K562 (cell line): ENCODE results near the gene ZNF267. TPM values are rescaled to one million over a fixed set of nuclear protein-coding genes. Genes with fewer than 3 reads are reported as not detected.
A peak's percentile ranks its signal among the peaks of the same experiment; 100 is the strongest.

Experiments
- ATAC-seq: fragments of 200-7000 bp; cut with Tn5 transposase; 3 replicates; pipeline ENCODE4 v1.9.1; 2020; ENCODE audit warnings: moderate library complexity
- BruUV-seq: library from RNA; stranded (reverse); fragments of 400-500 nt; replicated peaks from 2 replicates; lab custom pipeline; 2021; lab: Mats Ljungman, UMichigan
- CTCF ChIA-PET: fragments of 300-600 bp; formaldehyde crosslinking; extraction: SDS; loops from one replicate; lab custom pipeline; 2021; ENCODE audit warnings: low intra/inter-chr PET ratio; lab: Yijun Ruan, JAX
- POLR2A ChIA-PET: fragments of 300-600, 350-650 bp; sonication (Branson Sonifier 250); formaldehyde crosslinking; extraction: SDS; loops from one replicate; lab custom pipeline; 2021; ENCODE audit warnings: antibody characterized with exemption, inconsistent platforms; lab: Yijun Ruan, JAX
- DNase-seq, 4 experiments: peaks; one replicate each; pipeline versions ENCODE4 v3.0.0 to v3.0.0-alpha.2; 2011 to 2018; ENCODE audit warnings: low spot score in 3 of 4, mixed read lengths in 3 of 4; ENCODE audit errors: extremely low read depth in 1 of 4
- FAIRE-seq: peaks from 2 replicates; lab custom pipeline; 2011; peaks lifted over from hg19 to GRCh38; lab: Jason Lieb, UNC
- H2AFZ ChIP-seq: 2 replicates; pipeline ENCODE4 v1.6.0; 2011; ENCODE audit warnings: low read depth, low read length, control low read depth, inconsistent platforms
- H3K27ac ChIP-seq: fragments of 200-600 bp; 3 replicates; pipeline ENCODE4 v1.8.0; 2011; ENCODE audit warnings: low read depth, mild to moderate bottlenecking, control low read depth, inconsistent platforms, low read length, moderate library complexity, mixed read lengths; ENCODE audit errors: extremely low read depth
- H3K27me3 ChIP-seq, 2 experiments: fragments of 300-600 bp in 1 of 2; 2 replicates in 1 of 2; 3 replicates in 1 of 2; pipeline versions ENCODE4 v1.6.0 to v1.8.0; 2011; ENCODE audit warnings: inconsistent platforms in 2 of 2, low read length in 2 of 2, mild to moderate bottlenecking in 1 of 2, mixed read lengths in 1 of 2, moderate library complexity in 1 of 2; ENCODE audit not compliant: control insufficient read depth in 2 of 2, insufficient read depth in 2 of 2
- H3K36me3 ChIP-seq: fragments of 300-600 bp; 3 replicates; pipeline ENCODE4 v1.8.0; 2011; ENCODE audit warnings: mild to moderate bottlenecking, low read length, inconsistent platforms; ENCODE audit not compliant: control insufficient read depth, insufficient read depth
- H3K4me1 ChIP-seq, 2 experiments: fragments of 200-600 bp in 1 of 2; replicated peaks in 1 of 2; 2 replicates in 1 of 2; 3 replicates in 1 of 2; pipeline versions ENCODE4 v1.5.1 to v1.8.0; 2011; ENCODE audit warnings: inconsistent platforms in 2 of 2, low read length in 2 of 2, mild to moderate bottlenecking in 1 of 2, mixed read lengths in 1 of 2, moderate library complexity in 1 of 2; ENCODE audit not compliant: control insufficient read depth in 2 of 2, insufficient read depth in 2 of 2
- H3K4me2 ChIP-seq: 2 replicates; pipeline ENCODE4 v1.6.1; 2011; ENCODE audit warnings: low read length, control low read depth, inconsistent platforms, mixed read lengths; ENCODE audit not compliant: insufficient read depth
- H3K4me3 ChIP-seq: fragments of 200-600 bp; sonication (generic), shearing (Covaris generic); 2 replicates; pipeline ENCODE4 v1.5.1; 2016; ENCODE audit warnings: control low read depth, inconsistent platforms
- H3K79me2 ChIP-seq: fragments of 200-600 bp; 3 replicates; pipeline ENCODE4 v1.8.0; 2011; ENCODE audit warnings: low read length, inconsistent platforms; ENCODE audit not compliant: control insufficient read depth, insufficient read depth
- H3K9ac ChIP-seq, 2 experiments: 2 replicates each; pipeline versions ENCODE4 v1.6.0 to v1.6.1; 2011; ENCODE audit warnings: low read depth in 2 of 2, low read length in 2 of 2, control low read depth in 1 of 2, inconsistent platforms in 1 of 2, mild to moderate bottlenecking in 1 of 2, mixed read lengths in 1 of 2; ENCODE audit not compliant: insufficient read depth in 1 of 2
- H3K9me1 ChIP-seq: one replicate; pipeline ENCODE4 v1.6.0; 2011; ENCODE audit warnings: inconsistent platforms, mild to moderate bottlenecking, low read length, moderate library complexity; ENCODE audit not compliant: control insufficient read depth, insufficient read depth
- H3K9me3 ChIP-seq: replicated peaks from 2 replicates; pipeline ENCODE4 v1.5.1; 2011; ENCODE audit warnings: low read depth, low read length, inconsistent platforms; ENCODE audit not compliant: control insufficient read depth, insufficient read depth
- H4K20me1 ChIP-seq: replicated peaks from 2 replicates; pipeline ENCODE4 v1.6.1; 2011; ENCODE audit warnings: low read length, inconsistent platforms, mixed read lengths; ENCODE audit not compliant: control insufficient read depth, insufficient read depth
- ATF4 ChIP-seq: fragments of 450-650 bp; formaldehyde crosslinking; IDR thresholded peaks from 2 replicates; pipeline ENCODE4 v1.4.0; 2022; ENCODE audit warnings: mild to moderate bottlenecking, moderate library complexity
- ATF7 ChIP-seq: fragments of 450-650 bp; IDR thresholded peaks from 2 replicates; pipeline ENCODE4 v1.7.1; 2014; ENCODE audit warnings: mild to moderate bottlenecking, moderate library complexity
- BHLHE40 ChIP-seq: IDR thresholded peaks from 2 replicates; pipeline ENCODE4 v1.6.1; 2011; ENCODE audit warnings: low read length, improper control_type of control experiment
- FOSL1 ChIP-seq: fragments of 200-800 bp; sonication (Bioruptor generic); conservative IDR thresholded peaks from 2 replicates; pipeline ENCODE4 v1.6.1; 2016; ENCODE audit warnings: missing genetic modification characterization, missing compliant biosample characterization
- MEIS2 ChIP-seq: fragments of 450-650 bp; IDR thresholded peaks from 2 replicates; pipeline ENCODE4 v1.6.1; 2014; ENCODE audit warnings: mild to moderate bottlenecking; ENCODE audit not compliant: partially characterized antibody
- PKNOX1 ChIP-seq: fragments of 450-650 bp; IDR thresholded peaks from 2 replicates; pipeline ENCODE4 v1.6.1; 2016
- PRMT5 ChIP-seq: sonication (generic); formaldehyde crosslinking; IDR thresholded peaks from 2 replicates; pipeline ENCODE4 v1.5.0; 2020; ENCODE audit warnings: missing genetic modification reagents
- RAD51 ChIP-seq: fragments of 450-650 bp; IDR thresholded peaks from 2 replicates; pipeline ENCODE4 v1.7.1; 2016; ENCODE audit warnings: low read depth, mild to moderate bottlenecking, borderline replicate concordance
- RBM34 ChIP-seq: fragments of 200-400 bp; formaldehyde crosslinking; IDR thresholded peaks from 2 replicates; pipeline ENCODE4 v1.6.1; 2018; ENCODE audit warnings: low read length, borderline replicate concordance; ENCODE audit not compliant: insufficient read depth
- TBP ChIP-seq: optimal IDR thresholded peaks from 2 replicates; pipeline ENCODE3; 2011; ENCODE audit warnings: low read depth, low read length, improper control_type of control experiment
- TCF7L2 ChIP-seq: fragments of 150-350 bp; IDR thresholded peaks from 2 replicates; pipeline ENCODE4 v1.6.1; 2016; ENCODE audit warnings: low read depth, mild to moderate bottlenecking, low read length, moderate library complexity
- ZBED1 ChIP-seq: IDR thresholded peaks from 2 replicates; pipeline ENCODE4 v1.6.1; 2014
- ZBTB49 ChIP-seq: sonication (generic); formaldehyde crosslinking; IDR thresholded peaks from 2 replicates; pipeline ENCODE4 v1.8.0; 2022; ENCODE audit warnings: missing genetic modification reagents, mild to moderate bottlenecking, borderline replicate concordance
- ZC3H11A ChIP-seq: IDR thresholded peaks from 2 replicates; pipeline ENCODE4 v1.6.1; 2012; ENCODE audit warnings: low read depth, low read length, improper control_type of control experiment
- ZKSCAN1 ChIP-seq: fragments of 150-350 bp; IDR thresholded peaks from 2 replicates; pipeline ENCODE4 v1.6.1; 2016; ENCODE audit warnings: low read depth, low read length
- ZNF174 ChIP-seq: fragments of 250-450 bp; sonication (Bioruptor Pico); IDR thresholded peaks from 2 replicates; pipeline ENCODE4 v1.4.0; 2020; ENCODE audit warnings: mild to moderate bottlenecking
- ZNF239 ChIP-seq: fragments of 250-450 bp; sonication (Bioruptor Pico); IDR thresholded peaks from 2 replicates; pipeline ENCODE4 v1.4.0; 2020; ENCODE audit warnings: mild to moderate bottlenecking
- ZNF3 ChIP-seq: fragments of 250-450 bp; sonication (Bioruptor Pico); IDR thresholded peaks from 2 replicates; pipeline ENCODE4 v1.5.0; 2021; ENCODE audit warnings: mild to moderate bottlenecking, moderate library complexity
- ZNF311 ChIP-seq: fragments of 250-450 bp; sonication (Bioruptor Pico); IDR thresholded peaks from 2 replicates; pipeline ENCODE4 v1.4.0; 2020; ENCODE audit warnings: mild to moderate bottlenecking, moderate library complexity
- WGBS: fragments of 100-300 bp; shearing (Covaris generic); methylation state at CpG from one replicate; pipeline ENCODE4 v1.1.6; 2016; ENCODE audit warnings: low coverage, mixed read lengths; ENCODE audit not compliant: insufficient coverage; ENCODE audit errors: missing lambda C conversion rate; 5-methylcytosine and 5-hydroxymethylcytosine counted together
- in situ Hi-C: fragments of 300-500 bp; cut with MboI; formaldehyde crosslinking; loops from 4 replicates; pipeline ENCODE4 v1.15.0; 2018; ENCODE audit warnings: inconsistent platforms, mixed read lengths
- intact Hi-C: fragments of 100-400 bp; cut with micrococcal nuclease; formaldehyde crosslinking; loops from 2 replicates; pipeline ENCODE4 v1.14.2; 2022
- polyA plus RNA-seq, 8 experiments: library from polyadenylated mRNA; depleted of rRNA in 4 of 8; stranded (reverse) in 5 of 8; unstranded in 3 of 8; fragments of >200 nt; fragmentation: Nextera tagmentation in 2 of 8; fragmentation: Illumina TruSeq in 1 of 8; extraction: Ambion mirVana in 2 of 8; extraction: Trizol in 1 of 8; gene quantifications; 2 replicates each; pipeline versions ENCODE4 v1.2.1 to v1.2.3, GENCODE V29; 2011 to 2014; ENCODE audit warnings: inconsistent platforms in 1 of 8, missing spikeins in 1 of 8
- total RNA-seq, 7 experiments: library from RNA; depleted of rRNA in 6 of 7; stranded (reverse); fragments of >200 nt in 6 of 7; fragmentation: Illumina TruSeq in 2 of 7; extraction: Trizol in 2 of 7; gene quantifications; 2 replicates each; pipeline versions ENCODE4 v1.2.1 to v1.2.3, GENCODE V29; 2011 to 2021; ENCODE audit warnings: low replicate concordance in 1 of 7

Gene ZNF267
- total and polyA plus RNA-seq, 9 of the 15 experiments (the other 6 are each of a cell fraction or from before 2014, with no cell fraction given) = 14.6 to 38.8 (median 21.5) TPM

GRCh38 chr16:31869511-31870201, 4.0 kb upstream of the ZNF267 start:
- H4K20me1 ChIP-seq = no peaks in the 10 kb centered on the region
- ChIA-PET CTCF (interaction anchor here (0.6 to 1.9 kb wide), 2 partner anchors 28 to 884 kb away, joined by 3 to 7 read pairs; partner anchors contain the start of gene HSD3B7), POLR2A (interaction anchor here (0.6 kb wide), 1 partner anchor 726 kb away, joined by 3 read pairs; no protein-coding TSS in a partner anchor)
- 0 out of 2 replicates have a peak, but pooled peaks cover 2% of the 10 kb centered on the region for H3K9me3 ChIP-seq
- no peak overlapping the region for H3K27ac ChIP-seq
- peaks cover 11% of the 10 kb centered on the region for H3K79me2 ChIP-seq
- H3K4me1 ChIP-seq = no peaks in the 10 kb centered on the region; a peak in 5 of 5 replicates
- no TSS peak for BruUV-seq
- no peak overlapping the region for H3K4me3 ChIP-seq
- 0 out of 4 replicates have a peak overlapping the region, but pooled peaks of 1 of the 2 experiments have one; percentile 43 for H3K9ac ChIP-seq
- no peaks in the 10 kb centered on the region for H3K36me3 ChIP-seq
- in situ Hi-C loops (loop anchor here (25.0 kb wide), 1 partner anchor 907 kb away; the partner anchor contains the start of gene SETD1A), intact Hi-C loops (loop anchor here (5.0 to 10.0 kb wide), 5 partner anchors 157 to 665 kb away; partner anchors contain the start of genes ARMC5 and PYCARD)
- no peaks in the 10 kb centered on the region for H3K9me1 ChIP-seq
- 34% methylated on average over 3 of the region's 4 CpGs for WGBS
- FAIRE-seq (peak; percentile 65), ATAC-seq (no peak), DNase-seq (peak in 1 of 4 experiments; percentile 21)
- 0 out of 2 replicates have a peak overlapping the region, but pooled peaks have one; percentile 5 for H2AFZ ChIP-seq
- no peak overlapping the region for H3K4me2 ChIP-seq
- peaks cover 0 to 4% of the 10 kb centered on the region in 2 experiments; a peak in 1 of 5 replicates for H3K27me3 ChIP-seq
- TF ChIP-seq BHLHE40 (peak; percentile 52; the same call in 1 of the 2 replicates), ZKSCAN1 (no peak), ATF7 (peak; percentile 48), ZNF311 (CRISPR knock-in tag) (no peak), ZBTB49 (no peak), ZNF239 (CRISPR knock-in tag) (no peak), RBM34 (no peak), ATF4 (no peak), MEIS2 (peak; percentile 43), ZBED1 (no peak), TCF7L2 (peak; percentile 52; the same call in 1 of the 2 replicates), PKNOX1 (0 out of 2 replicates have a peak, but pooled peaks have one; percentile 25), ZC3H11A (no peak), RAD51 (0 out of 2 replicates have a peak, but pooled peaks have one; percentile 22), TBP (no peak), ZNF3 (CRISPR knock-in tag) (no peak), FOSL1 (tag) (0 out of 2 replicates have a peak, but pooled peaks have one; percentile 18), ZNF174 (CRISPR knock-in tag) (no peak), PRMT5 (no peak)
